ENCODE measurements around the gene PSORS1C1.

GRCh38 chr6:31173406-31173805, 58.8 kb downstream of the PSORS1C1 start:
- no peak for TF ChIP-seq POLR2A (IDR thresholded peaks at IDR 0.05; ENCODE audit: low read depth, low read length)
- no peak for TF ChIP-seq POLR2AphosphoS5 (IDR thresholded peaks at IDR 0.05; ENCODE audit: low read depth, low read length)
- no peak for TF ChIP-seq TAF1 (IDR thresholded peaks at IDR 0.05; ENCODE audit: low read depth, low read length)

Data from GM12891 (cell line).